ENCODE results near the gene TFR2.

DNA sequence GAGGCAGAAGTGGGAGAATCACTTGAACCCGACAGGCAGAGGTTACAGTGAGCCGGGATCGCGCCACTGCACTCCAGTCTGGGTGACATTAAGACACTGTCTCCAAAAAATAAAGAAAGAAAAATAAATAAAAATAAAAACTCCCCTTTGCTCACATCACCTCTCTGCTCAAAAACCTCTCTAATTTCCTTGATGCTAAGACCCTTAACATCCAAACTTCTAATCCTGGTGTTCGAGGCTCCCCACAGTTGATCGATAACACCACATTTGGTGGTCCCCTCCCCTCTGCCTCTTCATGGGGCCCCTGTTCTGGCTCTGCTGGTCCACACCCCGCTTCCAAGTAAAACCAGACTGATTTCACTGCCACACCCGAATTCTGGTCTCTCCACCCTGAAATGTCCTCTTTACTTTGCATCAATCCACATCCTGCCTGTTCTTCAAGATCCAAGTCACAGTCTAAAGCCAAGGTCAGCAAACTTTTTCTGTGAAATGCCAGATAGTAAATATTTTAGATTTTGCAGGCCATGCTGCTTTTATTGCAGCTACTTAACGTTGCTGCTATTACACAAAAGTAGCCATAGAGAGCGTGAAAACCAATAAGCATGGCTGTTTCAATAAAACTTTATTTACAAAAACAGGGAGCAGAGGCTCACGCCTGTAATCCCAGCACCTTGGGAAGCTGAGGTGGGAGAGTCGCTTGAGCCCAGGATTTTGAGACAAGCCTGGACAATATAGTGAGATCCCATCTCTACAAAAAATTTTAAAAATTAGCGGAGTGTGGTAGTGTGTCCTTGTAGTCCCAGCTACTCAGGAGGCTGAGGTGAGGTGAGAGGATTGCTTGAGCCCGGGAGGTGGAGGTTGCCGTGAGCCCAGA lies 17.2 kb downstream of the TFR2 start:
- TF ChIP-seq, protein P1, sequence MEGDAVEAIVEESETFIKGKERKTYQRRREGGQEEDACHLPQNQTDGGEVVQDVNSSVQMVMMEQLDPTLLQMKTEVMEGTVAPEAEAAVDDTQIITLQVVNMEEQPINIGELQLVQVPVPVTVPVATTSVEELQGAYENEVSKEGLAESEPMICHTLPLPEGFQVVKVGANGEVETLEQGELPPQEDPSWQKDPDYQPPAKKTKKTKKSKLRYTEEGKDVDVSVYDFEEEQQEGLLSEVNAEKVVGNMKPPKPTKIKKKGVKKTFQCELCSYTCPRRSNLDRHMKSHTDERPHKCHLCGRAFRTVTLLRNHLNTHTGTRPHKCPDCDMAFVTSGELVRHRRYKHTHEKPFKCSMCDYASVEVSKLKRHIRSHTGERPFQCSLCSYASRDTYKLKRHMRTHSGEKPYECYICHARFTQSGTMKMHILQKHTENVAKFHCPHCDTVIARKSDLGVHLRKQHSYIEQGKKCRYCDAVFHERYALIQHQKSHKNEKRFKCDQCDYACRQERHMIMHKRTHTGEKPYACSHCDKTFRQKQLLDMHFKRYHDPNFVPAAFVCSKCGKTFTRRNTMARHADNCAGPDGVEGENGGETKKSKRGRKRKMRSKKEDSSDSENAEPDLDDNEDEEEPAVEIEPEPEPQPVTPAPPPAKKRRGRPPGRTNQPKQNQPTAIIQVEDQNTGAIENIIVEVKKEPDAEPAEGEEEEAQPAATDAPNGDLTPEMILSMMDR (IDR thresholded peaks at IDR 0.05; ENCODE audit: insufficient read depth, low read length, poor library complexity, severe bottlenecking): no peak
- no peak for TF ChIP-seq EZH2phosphoT487 (conservative IDR thresholded peaks at IDR 0.05; ENCODE audit: low read length)

Measured in SU-DHL-6 (cell line).